NCI-H146 treated with DMSO at 0.1 percent for 48 hours (cell line): ENCODE results near the gene DNAH2.

ENCODE experiments used
- DNase-seq: peaks from one replicate; lab custom pipeline; 2025; ENCODE audit not compliant: unreplicated experiment; lab: John Stamatoyannopoulos, UW

Gene DNAH2

DNA sequence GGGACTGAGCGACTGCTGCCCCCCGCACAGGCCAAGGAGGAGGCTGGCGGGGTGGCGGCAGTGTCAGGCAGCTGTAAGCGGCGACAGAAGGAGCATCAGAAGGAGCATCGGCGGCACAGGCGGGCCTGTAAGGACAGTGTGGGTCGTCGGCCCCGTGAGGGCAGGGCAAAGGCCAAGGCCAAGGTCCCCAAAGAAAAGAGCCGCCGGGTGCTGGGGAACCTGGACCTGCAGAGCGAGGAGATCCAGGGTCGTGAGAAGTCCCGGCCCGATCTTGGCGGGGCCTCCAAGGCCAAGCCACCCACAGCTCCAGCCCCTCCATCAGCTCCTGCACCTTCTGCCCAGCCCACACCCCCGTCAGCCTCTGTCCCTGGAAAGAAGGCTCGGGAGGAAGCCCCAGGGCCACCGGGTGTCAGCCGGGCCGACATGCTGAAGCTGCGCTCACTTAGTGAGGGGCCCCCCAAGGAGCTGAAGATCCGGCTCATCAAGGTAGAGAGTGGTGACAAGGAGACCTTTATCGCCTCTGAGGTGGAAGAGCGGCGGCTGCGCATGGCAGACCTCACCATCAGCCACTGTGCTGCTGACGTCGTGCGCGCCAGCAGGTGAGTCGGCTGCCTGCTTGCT lies 131.7 kb downstream of the DNAH2 start:
- no peak for DNase-seq

DNA sequence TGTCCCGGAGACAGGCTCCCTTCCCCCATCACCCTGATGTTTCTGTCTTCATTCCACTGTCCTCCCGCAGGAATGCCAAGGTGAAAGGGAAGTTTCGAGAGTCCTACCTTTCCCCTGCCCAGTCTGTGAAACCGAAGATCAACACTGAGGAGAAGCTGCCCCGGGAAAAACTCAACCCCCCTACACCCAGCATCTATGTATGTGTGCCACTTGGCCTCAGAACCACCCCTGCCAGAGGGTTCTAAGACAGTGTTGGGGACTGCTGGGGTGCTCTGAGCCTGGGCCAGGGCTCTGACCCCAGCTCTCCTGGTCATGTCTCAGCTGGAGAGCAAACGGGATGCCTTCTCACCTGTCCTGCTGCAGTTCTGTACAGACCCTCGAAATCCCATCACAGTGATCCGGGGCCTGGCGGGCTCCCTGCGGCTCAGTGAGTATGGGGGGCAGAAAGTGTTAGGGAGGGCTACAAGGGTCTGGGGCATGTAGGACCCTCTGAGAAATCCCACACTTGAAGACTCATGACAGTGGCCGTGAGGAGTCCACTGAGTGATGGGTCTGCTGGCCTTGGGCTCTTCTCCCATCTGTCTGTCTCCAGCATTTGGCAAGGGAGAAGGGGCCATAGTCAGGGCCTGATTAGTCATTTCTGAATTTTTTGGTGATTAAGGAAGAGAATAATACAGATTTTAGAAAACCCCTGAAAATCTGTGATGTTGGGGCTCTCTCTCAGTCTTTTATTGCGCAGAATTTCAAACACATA lies 132.4 kb downstream of the DNAH2 start:
- no peak for DNase-seq

DNA sequence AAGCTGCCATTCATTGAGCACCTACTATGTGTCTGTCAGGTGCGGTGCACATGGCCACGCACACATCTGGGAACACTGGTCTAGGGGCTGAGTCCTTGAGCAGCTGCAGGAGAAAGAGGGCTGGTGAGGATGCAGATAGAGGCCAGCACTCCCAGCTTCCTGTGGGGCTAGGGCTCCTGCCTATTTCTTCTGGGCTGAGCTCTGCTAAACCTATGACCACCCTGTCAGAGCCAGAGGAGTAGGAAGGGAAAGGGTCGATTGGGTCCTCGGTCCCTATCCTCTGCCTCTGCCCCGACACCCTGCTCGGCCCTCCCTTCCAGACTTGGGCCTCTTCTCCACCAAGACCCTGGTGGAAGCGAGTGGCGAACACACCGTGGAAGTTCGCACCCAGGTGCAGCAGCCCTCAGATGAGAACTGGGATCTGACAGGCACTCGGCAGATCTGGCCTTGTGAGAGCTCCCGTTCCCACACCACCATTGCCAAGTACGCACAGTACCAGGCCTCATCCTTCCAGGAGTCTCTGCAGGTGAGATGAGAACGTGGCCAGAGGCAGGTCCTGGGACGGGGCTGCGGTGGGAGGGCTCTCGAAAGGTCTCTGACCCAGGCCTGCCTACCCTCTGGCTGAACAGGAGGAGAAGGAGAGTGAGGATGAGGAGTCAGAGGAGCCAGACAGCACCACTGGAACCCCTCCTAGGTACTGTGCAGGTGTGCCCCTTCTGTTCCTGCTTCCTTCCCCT lies 133.3 kb downstream of the DNAH2 start:
- no peak for DNase-seq

DNA sequence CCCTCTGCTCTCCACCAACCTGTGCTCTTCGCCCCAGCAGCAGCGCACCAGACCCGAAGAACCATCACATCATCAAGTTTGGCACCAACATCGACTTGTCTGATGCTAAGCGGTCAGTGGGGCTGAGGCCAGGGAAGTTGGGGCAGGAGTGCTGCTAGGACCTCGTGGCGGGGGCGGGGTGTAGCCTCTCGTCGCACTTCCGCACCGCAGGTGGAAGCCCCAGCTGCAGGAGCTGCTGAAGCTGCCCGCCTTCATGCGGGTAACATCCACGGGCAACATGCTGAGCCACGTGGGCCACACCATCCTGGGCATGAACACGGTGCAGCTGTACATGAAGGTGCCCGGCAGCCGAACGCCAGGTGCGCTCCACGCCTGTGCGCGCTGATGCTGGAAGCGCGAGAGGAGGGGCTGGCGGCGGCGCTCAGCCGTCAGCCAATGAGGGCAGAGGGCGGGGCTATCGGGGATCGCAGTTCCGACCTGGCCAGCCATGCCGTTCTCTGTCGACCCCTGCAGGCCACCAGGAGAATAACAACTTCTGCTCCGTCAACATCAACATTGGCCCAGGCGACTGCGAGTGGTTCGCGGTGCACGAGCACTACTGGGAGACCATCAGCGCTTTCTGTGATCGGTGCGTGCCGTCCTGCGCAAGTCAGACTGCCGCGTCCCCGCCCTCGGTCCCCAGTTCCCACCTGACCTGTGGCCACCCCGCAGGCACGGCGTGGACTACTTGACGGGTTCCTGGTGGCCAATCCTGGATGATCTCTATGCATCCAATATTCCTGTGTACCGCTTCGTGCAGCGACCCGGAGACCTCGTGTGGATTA lies 134.1 kb downstream of the DNAH2 start:
- peak; percentile 87 for DNase-seq

DNA sequence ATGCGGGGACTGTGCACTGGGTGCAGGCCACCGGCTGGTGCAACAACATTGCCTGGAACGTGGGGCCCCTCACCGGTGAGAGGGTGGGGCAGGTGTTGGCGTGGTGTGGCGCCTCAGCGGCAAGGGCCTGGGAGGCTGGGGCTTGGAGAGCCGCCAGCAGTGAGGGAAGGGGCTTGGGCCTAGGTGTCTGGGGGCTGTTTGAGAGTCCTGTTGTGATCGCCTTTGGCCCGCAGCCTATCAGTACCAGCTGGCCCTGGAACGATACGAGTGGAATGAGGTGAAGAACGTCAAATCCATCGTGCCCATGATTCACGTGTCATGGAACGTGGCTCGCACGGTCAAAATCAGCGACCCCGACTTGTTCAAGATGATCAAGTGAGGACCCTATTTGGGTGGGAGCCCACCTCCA lies 134.7 kb downstream of the DNAH2 start:
- no peak for DNase-seq

DNA sequence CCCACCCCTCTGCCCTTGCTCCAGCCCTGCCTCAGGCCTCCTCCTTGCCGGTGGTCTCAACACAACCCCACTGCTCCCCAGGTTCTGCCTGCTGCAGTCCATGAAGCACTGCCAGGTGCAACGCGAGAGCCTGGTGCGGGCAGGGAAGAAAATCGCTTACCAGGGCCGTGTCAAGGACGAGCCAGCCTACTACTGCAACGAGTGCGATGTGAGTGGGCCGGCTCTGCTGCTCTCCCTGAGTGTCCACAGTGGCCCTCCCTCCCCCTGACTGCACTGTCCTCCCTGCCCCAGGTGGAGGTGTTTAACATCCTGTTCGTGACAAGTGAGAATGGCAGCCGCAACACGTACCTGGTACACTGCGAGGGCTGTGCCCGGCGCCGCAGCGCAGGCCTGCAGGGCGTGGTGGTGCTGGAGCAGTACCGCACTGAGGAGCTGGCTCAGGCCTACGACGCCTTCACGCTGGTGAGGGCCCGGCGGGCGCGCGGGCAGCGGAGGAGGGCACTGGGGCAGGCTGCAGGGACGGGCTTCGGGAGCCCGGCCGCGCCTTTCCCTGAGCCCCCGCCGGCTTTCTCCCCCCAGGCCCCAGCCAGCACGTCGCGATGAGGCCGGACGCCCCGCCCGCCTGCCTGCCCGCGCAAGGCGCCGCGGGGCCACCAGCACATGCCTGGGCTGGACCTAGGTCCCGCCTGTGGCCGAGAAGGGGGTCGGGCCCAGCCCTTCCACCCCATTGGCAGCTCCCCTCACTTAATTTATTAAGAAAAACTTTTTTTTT lies 135.6 kb downstream of the DNAH2 start:
- DNase-seq: no peak

DNA sequence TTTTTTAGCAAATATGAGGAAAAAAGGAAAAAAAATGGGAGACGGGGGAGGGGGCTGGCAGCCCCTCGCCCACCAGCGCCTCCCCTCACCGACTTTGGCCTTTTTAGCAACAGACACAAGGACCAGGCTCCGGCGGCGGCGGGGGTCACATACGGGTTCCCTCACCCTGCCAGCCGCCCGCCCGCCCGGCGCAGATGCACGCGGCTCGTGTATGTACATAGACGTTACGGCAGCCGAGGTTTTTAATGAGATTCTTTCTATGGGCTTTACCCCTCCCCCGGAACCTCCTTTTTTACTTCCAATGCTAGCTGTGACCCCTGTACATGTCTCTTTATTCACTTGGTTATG lies 136.1 kb downstream of the DNAH2 start:
- no peak for DNase-seq

DNA sequence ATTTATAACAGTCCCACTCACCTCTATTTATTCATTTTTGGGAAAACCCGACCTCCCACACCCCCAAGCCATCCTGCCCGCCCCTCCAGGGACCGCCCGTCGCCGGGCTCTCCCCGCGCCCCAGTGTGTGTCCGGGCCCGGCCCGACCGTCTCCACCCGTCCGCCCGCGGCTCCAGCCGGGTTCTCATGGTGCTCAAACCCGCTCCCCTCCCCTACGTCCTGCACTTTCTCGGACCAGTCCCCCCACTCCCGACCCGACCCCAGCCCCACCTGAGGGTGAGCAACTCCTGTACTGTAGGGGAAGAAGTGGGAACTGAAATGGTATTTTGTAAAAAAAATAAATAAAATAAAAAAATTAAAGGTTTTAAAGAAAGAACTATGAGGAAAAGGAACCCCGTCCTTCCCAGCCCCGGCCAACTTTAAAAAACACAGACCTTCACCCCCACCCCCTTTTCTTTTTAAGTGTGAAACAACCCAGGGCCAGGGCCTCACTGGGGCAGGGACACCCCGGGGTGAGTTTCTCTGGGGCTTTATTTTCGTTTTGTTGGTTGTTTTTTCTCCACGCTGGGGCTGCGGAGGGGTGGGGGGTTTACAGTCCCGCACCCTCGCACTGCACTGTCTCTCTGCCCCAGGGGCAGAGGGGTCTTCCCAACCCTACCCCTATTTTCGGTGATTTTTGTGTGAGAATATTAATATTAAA lies 136.7 kb downstream of the DNAH2 start:
- no peak for DNase-seq

DNA sequence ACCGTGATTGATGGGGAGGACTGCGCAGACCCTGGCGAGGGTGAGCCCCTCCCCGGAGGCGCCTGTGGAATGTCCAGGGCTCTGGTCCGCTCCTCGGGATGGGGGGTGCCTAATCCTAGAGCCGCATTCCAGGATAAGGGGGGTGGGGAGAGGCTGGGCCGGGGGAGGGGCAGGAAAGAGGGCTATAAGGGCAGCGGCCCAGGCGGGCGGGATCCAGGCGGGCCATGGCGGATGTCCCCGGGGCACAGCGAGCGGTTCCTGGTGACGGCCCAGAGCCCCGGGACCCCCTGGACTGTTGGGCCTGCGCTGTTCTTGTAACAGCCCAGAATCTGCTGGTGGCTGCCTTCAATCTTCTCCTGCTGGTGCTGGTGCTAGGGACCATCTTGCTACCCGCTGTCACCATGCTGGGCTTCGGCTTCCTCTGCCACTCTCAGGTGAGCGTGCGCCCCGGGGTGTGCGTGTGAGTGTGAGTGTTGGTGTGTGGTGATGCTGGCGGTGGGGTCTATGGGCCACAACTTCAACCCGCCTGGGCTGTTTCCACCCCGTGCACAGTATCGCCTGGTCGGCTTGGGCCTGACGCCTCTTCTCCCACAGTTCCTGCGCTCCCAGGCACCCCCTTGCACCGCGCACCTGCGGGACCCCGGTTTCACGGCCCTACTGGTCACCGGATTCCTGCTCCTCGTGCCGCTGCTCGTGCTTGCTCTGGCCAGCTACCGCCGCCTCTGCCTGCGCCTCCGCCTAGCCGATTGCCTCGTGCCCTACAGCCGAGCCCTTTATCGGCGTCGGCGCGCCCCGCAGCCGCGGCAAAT lies 137.5 kb downstream of the DNAH2 start, which contains the start of gene TMEM88:
TSS of gene TMEM88 (plus strand) at position 216 of the 809 bp plus-strand sequence. CDS start at position 225, 9 bp downstream.
- DNase-seq: no peak

DNA sequence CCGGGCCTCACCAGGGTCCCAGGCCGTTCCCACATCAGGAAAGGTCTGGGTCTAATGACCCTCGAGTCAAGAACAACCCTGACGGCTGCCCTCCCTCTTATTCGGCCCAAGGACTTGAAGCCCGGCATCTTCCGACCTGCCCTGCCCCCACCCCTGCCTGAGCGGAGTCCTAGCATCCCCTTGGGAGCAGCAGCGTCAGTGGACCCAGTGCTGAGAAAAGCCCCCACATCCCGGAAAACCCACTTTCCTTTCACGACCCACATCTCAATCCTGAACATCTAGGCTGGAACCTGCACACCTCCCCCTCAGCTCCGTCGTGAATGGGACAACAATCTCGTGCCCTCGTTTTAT lies 138.1 kb downstream of the DNAH2 start:
- no peak for DNase-seq

DNA sequence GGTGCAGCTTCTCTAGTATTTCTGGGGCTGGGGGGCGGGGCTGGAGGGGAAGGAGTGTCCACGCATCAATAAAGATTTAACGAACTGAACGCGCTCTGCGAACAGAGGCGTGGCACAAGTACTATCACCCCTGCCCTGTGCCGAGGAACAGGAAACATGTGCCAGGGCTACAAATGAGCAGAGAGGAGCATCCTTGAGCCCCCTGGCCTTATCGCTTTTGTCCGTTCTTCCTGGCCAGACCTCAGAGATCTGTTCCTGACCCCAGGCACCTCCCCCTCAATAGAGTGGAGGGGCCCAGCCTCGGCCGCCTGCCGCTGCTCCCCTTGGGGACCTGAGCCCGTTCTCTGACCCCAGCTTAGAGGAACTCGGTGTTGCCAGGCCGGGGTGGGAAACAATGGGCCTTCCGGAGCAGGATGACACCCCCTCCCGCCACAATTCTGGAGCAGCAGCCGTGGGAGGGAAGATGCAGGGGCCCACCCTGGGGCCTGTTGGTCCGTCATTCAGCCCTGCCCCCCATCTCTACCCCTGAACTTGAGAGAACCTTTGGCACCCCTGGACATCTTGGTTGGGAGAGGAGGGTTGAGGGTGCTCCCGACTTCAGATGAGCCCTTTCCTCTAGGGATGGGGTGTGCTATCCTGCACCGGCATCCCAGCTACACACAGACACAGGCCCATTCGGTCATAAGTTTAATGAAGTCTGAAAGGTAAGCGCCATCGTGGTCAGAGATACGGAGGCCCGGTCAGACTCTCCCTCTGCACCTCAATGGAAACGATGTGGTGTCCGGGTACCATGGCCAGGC lies 138.7 kb downstream of the DNAH2 start:
- no peak for DNase-seq

DNA sequence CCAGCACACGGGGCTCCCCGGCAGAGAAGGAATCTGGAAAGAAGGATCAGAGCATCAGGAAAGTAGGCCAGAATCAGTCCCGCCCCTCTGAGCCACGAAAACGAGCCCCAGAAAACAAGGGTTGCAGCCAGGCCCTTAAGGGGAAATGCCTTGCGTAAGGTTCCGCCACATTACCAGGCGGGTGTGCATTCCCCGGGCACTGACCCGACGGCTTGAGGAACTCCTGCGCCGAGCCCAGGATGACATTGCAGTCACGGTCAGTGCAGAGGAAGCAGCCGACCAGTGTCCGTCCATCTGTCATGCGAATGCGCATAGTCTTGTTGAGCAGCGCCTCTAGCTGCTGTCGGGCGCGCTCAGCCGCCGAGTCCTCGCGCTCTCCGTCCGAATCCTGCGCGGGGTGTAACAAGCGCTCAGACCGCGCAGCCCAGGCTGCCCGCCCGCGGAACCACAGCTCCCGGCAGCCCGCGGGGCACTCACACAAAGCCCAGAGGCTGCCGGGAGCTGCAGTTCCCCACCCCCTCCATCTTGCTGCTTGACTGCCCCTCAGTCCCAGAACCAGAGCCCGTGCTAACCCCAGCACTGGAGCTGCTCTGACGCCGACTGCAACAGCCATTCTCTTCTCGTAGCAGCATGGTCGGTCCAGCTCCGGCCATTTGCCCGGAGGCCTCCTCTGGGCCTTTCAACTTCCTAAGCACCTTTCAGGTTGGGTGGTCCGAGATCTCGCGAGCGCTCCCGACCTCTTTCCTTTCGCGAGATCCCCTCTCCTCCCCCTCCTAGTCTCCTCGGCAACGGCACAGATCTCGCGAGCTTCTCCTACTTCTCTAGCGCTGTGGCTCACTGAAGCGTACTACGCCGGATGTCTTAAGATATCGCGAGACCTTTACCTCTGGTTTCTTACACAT lies 139.5 kb downstream of the DNAH2 start, which contains the start of gene NAA38:
TSS of gene NAA38 (minus strand) at position 749 of the 902 bp plus-strand sequence. CDS start at position 653, 96 bp downstream.
- peak; percentile 99 for DNase-seq

DNA sequence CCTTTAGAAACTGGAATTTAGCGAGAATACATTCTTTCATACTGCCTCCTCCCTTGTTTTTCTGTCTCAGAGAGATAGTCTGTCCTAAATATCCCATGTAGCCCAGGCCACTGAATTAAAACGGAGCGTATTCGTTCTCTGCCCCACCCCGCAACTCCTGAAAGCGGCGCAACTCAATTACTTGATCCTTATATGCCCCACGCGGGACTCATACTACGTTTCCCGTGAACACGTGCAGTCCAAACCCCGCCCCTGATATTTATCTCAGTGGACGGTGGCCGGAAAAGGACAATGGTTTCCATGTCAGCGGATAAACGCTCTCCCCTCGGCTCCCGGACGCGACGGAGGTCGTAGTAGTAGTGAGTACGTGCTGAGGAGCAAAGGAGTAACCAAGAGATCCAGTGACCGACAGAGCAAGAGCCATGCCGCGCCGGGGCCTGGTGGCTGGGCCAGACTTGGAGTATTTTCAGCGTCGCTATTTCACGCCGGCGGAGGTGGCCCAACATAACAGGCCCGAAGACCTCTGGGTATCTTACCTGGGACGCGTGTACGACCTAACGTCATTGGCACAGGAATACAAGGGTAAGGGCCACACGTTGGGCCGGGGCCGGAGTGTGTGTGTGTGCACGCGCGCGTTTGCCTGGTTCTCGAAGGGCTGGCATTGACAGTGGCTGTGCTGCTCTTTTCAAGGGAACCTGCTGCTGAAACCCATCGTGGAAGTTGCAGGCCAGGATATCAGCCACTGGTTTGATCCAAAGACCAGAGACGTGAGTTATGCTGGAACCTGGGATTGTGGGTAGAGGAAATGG lies 140.4 kb downstream of the DNAH2 start, which contains the start of gene CYB5D1:
TSS of gene CYB5D1 (plus strand) at position 291 of the 809 bp plus-strand sequence. CDS start at position 423, 132 bp downstream.
- no peak for DNase-seq

DNA sequence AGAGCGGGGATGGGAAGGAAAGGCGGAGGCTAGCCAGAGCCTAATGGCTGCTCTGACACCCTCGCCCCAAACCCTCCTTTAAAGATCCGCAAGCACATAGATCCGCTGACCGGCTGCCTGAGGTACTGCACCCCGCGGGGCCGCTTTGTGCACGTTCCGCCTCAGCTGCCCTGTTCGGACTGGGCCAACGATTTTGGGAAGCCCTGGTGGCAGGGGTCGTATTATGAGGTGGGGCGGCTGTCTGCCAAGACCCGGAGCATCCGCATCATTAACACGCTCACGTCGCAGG lies 140.9 kb downstream of the DNAH2 start:
- DNase-seq: no peak

DNA sequence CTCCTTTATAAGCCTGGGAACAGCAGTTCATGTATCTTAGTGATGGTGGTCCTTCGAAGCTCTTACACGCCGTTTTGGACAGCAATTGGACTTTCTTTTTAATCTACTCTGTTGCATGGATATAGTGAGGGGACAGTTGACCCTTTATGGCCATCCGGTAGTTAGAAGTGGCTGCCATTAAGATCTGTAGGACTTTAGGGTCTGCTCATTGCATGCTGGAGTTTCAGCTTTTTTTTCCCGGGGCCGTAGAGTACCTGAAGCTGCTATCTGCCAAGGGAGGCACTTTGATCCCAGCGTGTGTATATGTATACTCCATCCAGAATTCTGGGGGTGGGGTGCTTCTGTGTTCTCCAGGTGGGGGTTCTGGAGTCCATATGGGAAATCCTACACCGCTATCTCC lies 141.5 kb downstream of the DNAH2 start:
- no peak for DNase-seq

DNA sequence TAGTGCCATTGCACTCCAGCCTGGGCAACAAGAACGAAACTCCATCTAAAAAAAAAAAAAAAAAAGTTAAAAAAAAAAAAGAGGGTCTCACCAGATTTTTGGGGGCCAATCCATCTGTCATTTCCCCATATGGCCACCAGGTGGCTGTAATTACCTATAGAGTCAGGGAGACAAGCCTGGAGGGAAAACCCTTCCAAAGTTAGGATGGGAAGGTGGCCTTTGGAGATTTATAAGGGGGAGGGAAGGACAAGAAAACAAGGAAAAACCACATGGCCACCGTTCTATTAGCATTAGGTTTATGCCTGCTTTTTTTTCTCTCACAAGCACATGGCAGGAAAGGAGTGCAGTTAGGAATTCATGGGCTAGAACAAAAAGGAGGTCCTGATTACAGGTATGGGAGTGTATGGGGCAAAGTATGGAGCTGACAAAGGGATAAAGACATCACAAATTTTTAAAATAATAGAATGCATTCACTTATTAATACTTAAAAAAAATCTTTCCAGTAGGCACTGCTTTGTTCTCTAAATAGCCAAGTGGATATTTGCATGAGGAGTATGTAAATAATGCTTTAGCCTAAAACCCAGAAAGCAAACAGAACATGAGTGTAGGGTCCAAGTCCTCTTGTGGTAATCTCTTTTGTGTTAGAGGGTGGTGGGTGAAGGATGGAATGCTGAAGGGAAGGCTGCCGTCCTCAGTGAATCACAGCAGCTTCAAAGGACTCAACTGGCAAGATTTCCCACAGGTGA lies 145.3 kb downstream of the DNAH2 start:
- DNase-seq: no peak
